ENCODE results near the gene MCRS1.
"Not testable (repeated sequence)": the region's sequence is repeated elsewhere in the genome, so short reads cannot be mapped to it uniquely, and the experiment has no call there.

Gene MCRS1

DNA sequence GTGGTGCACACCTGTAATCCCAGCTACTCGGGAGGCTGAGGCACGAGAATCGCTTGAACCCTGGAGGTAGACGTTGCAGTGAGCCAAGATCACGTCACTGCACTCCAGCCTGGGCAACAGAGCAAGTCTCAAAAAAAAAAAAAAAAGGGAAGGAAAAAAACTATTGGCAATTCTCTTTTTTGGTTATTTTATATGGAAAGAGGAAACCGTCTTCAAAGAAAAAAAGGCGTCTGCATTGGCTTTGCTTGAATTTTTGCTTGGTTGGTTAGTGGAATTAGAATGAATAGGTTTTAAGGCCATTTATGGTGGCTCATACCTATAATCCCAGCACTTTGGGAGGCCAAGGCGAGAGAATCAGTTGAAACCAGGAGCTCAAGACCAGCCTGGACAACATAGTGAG, 58.3 kb downstream of the MCRS1 start:
- not testable (repeated sequence) for DNase-seq

Measured in amniotic stem cell (primary cell).